HG02678 (cell line): Measurements from ENCODE around the gene CILP.
"Not testable (repeated sequence)": the region's sequence is repeated elsewhere in the genome, so short reads cannot be mapped to it uniquely, and the experiment has no call there.

ENCODE experiments used
- ATAC-seq: cut with Tn5 transposase; IDR thresholded peaks from one replicate; pipeline ENCODE4 v1.9.1; 2021; ENCODE audit warnings: mild to moderate bottlenecking, moderate library complexity; ENCODE audit not compliant: unreplicated experiment

CILP gene

DNA sequence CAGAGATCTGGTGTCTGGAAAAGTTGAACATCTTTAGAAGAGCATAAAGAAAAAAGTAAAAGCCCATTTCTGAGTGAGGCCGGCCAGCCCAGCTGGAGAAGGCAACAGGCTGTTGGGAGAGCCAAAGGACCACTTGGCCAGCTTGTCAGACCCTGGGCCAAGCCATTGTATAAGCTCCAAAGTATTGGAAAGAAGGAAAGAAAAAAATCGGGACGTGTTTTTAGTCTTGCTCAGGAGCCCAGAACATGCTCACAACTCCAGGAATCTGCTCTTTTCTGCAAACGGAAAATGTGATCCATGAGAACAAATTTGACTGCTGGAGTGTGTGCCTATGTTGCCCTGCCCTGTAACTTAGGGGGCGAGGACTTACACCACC, 15.7 kb downstream of the CILP start:
- ATAC-seq = no peak

DNA sequence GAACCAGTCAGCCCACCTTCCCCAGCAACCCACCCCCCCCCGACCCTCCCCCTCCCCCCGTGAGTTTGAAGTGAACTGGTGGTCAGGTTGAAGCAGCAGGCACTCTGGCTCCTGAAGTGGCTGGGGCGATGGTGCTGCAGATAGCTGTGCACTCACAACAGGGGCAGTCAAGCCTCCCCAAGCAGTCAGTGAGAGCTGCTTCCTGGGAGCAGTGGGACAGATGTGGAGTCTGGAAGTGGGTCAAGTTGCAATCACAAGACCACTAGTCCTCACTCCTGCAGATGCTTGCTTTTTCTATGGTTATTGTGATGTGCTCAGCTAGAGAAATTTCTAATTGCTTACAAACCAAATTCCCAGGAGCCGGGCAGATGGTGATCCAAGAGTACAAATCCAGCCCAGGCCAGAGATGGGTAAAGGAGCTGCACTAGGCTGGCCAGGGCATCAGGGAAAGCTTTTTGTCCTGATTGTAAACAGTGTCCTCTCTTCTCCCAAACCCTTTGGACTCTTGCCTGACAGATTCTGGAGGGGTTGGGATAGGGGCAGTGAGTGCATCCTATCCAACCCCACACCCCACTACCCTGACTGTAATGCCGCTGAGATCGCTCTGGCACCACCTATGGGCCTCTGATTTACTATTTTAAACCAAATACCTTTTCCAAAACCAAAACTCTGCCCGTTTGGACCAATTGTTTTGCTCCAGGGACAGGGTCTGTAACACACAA, 16.3 kb downstream of the CILP start:
- no peak for ATAC-seq

DNA sequence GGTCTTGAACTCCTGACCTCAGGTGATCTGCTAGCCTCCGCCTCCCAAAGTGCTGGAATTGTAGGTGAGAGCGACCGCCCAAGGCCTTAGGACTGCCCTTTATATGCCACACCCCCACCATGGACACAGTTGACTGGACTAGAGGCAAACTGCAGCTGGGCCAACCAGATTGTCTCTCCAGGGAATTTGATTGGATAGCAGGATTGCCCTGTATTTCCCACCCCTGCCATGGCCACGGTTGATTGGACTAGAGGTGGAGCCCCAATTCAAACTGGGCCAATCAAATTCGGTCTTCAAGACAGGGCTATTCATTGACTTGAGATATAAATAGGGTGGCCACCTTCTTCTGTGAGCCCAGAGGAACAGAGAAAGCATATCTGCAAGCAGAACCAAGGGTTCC, 19.3 kb downstream of the CILP start:
- ATAC-seq = no peak

DNA sequence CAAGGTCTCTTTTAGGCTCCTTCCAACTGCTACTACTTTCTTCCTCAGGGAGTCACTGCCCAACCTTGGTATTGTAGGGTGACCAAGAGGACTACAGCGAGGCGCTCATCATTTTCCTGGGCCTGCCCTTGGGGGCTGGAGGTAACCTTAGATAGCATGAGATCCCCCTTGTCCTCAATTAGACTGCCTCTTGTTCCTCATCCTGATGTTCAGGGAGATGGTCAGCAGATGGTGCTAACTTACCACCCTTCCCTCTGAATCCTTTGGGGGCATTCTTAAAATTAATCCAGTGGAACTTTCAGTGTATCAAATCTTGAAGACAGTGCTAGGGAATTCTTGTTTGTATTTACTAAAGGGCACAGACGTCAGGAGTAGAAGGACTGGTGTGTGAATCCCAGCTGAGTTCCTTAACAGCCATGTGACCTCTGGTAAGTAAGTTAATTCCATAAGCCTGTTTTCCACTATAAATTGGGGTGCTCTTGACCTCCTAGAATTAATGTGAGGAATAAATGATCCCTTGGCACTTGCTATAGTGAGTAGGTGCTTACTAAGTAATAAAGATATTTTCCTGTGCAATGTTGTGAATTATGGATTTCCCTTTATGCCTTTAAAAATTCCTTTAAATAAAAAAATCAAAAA, 22.1 kb downstream of the CILP start:
- no peak for ATAC-seq

DNA sequence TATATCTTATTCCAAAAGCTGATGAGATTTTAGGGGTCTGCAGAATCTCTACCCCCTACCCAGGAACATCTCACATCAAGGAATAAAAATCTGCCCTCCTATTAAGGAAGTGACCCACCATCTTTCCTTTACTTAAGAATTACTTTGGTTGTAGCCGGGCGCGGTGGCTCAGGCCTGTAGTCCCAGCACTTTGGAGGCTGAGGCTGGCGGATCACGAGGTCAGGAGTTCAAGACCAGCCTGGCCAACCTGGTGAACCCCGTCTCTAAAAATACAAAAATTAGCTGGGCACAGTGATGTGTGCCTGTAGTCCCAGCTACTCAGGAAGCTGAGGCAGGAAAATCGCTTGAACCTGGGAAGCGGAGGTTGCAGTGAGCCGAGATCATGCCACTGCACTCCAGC, 22.8 kb downstream of the CILP start:
- not testable (repeated sequence) for ATAC-seq

DNA sequence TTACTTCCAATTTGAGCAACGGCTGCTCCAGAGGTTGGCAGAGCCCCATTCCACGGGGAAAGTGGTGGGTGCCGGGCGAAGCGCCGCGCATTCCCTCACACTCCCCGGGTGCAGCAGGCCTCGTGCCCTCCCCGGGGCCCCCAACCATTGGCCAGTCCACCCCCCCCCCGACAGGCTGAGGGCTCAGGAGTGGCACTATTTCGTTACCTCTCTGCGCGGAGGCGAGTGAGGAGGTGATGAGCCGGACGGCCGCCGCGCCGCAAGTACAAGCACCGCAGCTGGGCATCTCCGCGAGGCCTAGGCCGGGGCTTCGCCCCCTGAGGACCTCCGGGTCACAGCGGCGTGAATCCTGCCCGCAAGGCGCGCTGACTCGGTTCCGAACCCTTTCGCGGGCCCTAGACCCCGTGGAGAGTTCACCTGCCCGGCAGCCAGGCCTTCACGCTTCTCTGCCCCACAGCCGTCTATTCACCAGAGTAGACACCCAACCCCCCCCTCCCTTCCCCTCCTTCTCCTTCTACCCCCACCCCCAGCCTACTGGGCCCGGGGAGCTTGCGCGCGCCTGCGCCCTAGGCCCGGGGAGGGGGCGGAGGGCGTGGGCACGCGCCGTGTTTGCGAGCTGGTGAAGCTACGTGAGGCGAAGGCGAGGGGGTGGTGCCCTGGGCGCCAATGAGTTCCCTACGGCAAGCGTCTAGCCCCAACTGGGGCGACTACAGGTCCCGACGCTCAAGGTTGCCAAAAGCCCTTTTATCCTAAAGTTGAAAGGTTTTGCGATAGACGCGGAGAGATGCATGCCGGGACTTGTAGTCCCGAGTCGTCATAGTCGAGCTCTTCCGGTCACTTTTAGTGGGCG, 26.2 kb downstream of the CILP start, which contains the start of gene CLPX:
TSS of gene CLPX (minus strand) at position 475 of the 850 bp plus-strand sequence. CDS start at position 286, 189 bp downstream.
- ATAC-seq = peak; percentile 76

DNA sequence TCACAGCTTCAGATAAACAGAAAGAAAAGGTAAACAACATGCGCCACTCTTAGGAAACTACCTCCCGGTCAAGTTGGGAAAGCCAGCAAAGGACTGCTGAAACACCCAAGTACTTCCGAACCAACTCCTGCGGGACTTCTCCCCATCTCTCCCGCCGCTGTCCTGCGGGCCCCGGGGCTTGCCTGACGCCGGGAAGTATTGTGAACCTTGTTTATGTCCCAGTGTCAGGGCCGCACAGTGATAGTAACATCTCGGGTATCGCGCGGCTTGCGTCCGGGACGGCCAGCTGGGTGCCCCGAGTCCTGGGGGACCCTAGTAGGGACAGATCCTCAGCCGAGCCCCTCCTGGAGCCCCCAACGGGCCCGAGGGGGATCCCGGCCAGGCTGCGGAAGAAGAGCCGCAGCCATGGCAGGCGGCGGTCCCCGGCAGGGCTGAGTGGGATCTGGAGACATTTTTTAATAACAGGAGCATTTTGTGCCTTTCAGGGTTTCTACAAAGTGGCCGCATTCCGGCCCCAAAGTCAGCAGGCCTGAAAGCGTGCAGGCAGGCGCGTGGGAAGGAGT, 26.9 kb downstream of the CILP start:
- ATAC-seq = peak; percentile 15

DNA sequence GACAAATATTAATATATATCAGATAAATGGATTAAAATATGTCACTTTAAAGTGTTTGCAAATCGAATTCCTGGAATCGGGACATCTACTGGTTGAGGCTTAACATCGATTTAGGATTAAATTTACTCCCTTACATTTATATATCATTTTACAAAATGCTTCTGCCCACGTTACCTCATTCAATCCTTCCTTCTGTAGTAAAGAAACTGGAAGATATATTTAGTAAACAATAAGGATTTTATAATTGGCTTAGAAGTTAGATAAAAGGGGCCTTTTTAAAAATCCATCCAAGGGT, 27.5 kb downstream of the CILP start:
- no peak for ATAC-seq

DNA sequence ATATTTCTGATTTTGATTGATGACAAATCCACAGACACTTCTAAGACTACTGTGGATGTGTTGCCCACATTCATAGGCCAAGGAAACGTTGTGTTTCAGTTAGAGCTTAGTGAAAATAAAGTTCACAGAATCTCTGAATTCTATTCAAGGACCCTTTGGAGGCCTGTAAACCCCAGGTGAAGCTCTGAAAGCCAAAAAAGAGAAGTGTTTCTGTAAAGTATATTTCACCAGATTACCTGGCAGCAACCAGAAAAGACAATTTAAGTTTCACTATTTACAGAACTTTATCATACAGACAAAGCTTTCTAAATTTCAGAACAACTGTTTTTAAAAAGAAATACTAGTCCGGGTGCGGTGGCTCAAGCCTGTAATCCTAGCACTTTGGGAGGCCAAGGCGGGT, 28.7 kb downstream of the CILP start:
- no peak for ATAC-seq

DNA sequence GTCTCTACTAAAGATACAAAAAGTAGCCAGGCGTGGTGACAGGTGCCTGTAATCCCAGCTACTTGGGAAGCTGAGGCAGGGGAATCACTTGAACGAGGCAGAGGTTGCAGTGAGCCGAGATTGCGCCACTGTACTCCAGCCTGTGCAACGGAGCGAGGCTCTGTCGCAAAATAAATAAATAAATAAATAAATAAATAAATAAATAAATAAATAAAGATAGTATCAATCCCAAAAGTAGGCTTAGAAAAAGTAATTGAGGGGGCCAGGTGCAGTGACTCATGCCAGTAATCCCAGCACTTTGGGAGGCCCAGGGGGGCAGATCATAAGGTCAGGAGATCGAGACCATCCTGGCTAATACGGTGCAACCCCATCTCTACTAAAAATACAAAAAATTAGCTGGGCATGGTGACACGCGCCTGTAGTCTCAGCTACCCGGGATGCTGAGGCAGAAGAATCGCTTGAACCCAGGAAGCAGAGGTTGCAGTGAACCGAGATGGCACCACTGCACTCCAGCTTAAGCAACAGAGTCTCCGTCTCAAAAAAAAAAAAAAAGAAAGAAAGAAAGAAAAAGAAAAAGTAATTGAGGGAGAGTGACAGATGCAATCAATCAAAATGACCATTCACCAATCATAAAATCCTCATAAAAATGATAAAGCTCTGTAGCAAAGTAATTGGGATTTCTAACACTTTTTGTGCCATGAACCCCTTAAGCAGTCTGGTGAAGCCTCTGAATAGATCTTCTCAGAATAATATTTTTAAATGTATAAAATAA, 29.5 kb downstream of the CILP start:
- ATAC-seq = not testable (repeated sequence)

DNA sequence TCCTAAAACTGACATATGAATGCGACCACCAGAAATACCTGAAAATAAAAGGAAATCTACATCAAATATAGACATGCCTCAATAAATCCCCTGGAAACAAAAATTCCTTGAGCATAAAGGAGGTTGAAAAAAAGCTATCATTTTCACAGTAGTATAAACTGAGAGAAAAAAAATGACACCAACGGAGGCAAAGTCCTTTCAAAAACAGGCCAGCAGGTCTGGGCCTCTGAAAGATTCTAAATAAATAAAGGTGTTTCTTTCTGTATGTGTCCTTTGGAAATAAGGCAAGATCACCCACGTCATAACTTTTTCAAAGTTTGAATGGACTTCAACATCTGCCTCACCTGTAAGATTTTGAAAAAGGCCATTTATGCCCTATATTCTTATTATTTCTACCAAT, 31.1 kb downstream of the CILP start:
- ATAC-seq = no peak

DNA sequence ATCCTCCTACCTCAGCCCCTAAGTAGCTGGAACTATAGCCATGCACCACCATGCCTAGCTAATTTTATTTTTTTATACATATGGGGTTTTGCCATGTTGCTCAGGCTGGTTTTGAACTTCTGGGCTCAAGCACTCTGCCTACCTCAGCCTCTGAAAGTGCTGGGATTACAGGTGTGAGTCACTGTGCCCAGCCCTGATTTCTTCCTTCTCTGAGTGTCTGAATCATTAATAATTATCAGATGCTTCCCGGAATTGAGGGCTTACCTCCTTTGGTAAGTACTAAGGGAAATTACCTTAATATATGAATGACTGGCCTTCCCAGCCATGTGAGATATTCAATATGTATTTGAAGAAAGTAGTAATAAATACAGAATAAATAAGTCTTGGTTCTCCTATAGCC, 33.4 kb downstream of the CILP start:
- ATAC-seq = no peak

DNA sequence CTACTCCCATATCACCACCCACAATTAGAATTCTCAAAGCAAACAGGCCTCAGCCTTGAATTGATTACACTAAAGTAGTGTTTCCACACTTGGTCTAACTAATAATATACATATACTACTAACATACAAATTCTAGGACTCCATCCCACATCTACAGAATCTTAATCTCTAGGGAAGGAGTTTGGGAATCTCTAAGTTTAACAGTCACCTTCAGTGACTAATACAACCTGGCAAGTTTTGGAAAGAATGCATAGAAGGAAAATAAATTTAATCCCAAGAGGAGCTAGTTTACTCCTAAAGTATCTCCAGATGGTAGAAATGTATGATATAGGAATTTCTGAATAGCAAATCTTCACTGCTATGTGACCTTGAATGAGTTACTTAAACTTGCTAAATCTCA, 35.2 kb downstream of the CILP start:
- ATAC-seq = no peak

DNA sequence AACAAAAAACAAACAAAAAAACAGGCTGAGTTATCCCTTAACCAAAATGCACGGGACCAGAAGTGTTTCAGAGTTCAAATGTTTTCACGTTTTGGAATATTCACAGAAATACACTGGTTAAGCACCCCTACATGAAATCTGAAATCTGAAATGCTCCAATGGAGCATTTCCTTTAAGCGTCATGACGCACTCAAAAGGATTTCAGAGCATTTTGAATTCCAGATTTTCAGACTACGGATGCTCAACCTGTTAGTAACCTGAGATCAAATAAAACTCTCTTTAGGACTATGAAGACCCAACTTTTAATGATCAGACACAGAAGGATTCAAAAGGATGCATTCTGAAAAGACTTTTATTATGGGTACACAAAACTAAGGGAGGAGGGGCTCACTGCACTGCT, 35.8 kb downstream of the CILP start:
- no peak for ATAC-seq

DNA sequence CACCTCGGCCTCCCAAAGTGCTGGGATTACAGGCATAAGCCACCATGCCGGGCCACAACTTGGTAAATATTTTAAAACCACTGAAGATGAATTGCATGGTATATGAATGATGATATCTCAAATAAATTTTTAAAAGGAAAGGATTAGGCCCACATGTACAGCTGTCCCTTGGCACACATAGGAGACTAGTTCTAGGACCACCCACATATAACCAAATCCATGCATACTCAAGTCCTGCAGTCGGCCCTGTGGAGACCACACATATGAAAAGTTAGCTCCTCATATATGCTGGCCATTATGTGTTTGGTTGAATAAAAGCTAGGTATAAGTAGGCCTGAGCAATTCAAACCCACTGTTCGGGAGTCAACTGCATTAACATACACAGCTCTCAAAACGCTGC, 36.8 kb downstream of the CILP start:
- ATAC-seq = no peak

DNA sequence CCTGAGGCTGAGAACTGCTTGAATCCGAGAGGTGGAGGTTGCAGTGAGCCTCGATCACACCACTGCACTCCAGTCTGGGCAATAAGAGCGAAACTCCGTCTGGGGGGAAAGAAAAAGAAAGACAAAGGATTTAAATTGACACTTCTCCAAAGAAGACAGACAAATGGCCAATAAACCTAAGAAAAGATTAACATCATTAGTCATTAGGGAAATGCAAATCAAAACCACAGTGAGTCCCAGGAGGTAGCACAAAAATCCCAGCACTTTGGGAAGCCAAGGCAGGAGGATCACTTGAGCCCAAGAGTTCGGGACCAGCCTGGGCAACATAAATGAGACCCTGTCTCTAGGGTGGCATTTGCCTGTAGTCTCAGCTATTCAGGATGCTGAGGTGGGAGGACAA, 38.7 kb downstream of the CILP start:
- ATAC-seq = no peak

DNA sequence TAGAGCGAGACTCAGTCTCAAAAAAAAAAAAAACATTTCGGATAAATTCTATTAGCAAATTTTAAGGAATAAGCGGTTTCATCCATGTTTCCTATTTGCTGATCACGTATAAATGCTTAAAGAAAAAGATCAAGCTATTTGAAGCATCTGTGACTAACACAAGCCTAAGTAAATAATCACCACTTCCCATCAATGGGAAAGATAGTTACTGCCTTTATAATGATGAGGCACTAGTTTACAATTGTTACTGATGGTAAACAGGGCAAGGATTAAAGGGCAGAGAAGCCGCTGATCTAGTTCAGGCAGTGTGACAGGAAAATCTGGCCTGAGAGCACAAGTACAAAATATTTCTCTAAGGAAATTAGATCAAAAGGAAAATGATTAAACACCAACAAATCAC, 39.8 kb downstream of the CILP start:
- ATAC-seq = no peak

DNA sequence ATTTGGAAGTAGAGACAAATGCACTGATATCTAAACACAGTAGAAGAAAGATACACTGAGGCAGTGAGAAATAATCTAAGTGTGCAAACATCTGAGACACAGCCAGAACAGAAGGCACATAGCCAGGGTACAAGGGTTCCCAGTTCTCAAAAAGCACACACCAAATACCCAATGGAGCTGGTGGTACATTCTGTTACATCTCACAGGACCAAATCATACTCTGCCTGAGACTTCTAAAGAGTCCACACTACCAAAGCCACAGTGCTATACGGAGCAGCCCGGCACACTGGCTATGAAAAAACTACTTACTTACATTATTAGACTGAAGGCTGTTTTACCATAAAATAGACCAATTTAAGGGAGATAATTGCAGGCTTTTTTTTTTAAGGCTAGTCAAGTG, 45.4 kb downstream of the CILP start:
- ATAC-seq = no peak

DNA sequence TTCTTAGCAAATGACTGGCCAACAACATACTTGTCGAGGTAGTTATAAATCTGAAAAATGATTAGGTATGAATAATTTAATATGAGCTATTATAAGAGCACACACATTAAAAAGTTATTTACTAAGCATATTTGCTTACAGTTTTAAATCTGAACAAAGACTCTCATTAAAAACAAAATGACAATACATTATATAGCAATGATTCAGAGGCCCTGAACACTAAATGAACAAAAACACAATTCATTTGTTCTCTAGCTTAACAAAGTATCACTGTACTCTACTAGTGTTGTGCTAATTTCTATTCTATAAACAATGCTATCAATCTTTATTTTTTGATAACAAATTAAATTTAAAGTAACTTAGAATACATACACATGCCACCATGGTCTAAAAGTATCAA, 47.1 kb downstream of the CILP start:
- no peak for ATAC-seq

DNA sequence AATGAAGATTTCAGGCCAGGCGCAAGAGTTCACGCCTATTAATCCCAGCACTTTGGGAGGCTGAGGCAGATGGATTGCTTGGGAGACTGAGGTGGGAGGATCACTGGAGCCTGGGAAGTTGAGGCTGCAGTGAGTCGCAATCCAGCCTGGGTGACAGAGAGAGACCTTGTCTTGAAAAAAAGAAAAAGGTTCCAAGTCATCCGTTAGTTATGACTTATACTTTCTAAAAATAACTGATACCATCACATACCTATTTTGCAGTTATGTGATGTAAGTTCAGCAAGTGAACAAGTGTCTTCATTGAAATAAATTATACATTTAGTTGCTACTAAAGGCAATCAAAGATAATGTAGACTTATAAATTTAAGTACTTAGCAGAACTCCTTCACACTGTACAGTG, 48.2 kb downstream of the CILP start:
- ATAC-seq = no peak

DNA sequence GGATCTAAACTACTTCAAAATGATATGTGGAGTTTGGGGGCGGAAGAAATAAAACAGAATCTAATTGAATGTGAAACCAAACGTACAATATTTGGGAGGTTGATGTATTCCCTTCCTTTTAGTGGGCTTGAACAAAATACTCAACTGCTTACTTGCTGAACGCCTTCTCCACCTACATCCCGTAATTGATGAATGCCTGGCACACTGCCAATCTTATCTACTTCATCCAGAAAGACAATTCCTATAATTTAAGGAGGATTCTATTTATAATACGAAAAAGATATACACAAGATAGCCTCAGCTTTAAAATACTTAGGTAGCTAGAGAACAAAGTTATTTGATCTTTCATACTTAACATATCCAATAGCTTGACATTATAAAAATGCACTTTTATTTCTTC, 54.6 kb downstream of the CILP start:
- ATAC-seq = no peak
